Activated CD8-positive, alpha-beta memory T cell treated with anti-CD3 and anti-CD28 coated beads, Interleukin-2, amount 50 U/mL, for 24 hours (primary cell): ENCODE data around the gene HMBS.
"Not testable (repeated sequence)": the region's sequence is repeated elsewhere in the genome, so short reads cannot be mapped to it uniquely, and the experiment has no call there.

Experiments
- DNase-seq: peaks from one replicate; pipeline ENCODE4 v3.0.0-alpha.2; 2020; ENCODE audit errors: extremely low read depth

The HMBS gene

DNA sequence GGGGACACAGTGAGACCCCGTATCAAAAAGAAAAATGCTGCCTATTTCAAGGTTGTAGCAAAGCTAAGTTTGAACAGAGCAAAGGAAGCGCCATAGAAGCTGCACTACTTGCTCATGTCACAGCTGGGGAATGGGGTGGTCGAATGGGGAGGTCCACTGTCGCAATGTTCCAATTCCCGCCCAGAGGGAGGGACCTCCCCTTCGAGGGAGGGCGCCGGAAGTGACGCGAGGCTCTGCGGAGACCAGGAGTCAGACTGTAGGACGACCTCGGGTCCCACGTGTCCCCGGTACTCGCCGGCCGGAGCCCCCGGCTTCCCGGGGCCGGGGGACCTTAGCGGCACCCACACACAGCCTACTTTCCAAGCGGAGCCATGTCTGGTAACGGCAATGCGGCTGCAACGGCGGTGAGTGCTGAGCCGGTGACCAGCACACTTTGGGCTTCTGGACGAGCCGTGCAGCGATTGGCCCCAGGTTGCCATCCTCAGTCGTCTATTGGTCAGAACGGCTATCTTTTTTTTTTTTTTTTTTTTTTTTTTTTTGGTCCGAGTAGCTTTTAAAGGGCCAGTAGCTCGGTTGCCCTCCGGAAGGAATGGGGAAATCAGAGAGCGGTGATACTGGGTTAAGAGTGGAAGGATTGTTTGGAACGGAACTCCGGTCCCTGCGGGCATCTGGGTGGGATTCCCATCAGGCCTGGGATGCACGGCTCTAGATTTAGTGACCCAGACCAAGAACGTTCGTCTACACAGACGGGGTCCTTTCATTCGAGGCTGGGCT is at the start of gene HMBS:
HMBS (plus strand) TSS at position 219 of the 774 bp plus-strand sequence; CDS start at position 372, 153 bp downstream.
- peak; percentile 85 for DNase-seq

DNA sequence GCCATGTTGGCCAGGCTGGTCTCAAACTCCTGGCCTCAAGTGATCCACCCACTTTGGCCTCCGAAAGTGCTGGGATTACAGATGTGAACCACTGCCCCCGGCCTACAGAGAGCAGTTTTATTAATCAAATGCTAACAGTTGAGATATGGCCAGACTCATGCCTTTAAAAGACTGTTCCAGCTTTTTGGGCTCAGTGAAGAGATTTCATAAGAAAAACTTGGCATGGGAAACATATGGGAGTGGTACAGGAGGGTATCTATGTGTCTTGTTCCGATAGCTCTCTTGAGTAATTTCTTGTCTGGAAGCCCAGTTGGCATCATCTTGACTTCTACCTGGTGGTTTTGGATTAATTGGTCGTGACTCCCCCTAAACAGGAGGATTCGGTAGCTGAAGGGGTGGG is 45.8 kb upstream of the HMBS start:
- no peak for DNase-seq

DNA sequence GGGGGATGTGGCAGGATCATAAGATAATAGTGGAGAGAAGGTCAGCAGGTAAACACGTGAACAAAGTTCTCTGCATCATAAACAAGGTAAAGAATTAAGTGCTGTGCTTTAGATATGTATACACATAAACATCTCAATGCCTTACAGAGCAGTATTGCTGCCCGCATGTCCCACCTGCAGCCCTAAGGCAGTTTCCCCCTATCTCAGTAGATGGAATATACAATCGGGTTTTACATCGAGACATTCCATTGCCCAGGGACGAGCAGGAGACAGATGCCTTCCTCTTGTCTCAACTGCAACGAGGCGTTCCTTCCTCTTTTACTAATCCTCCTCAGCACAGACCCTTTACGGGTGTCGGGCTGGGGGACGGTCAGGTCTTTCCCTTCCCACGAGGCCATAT is 45.2 kb upstream of the HMBS start:
- DNase-seq = not testable (repeated sequence)

DNA sequence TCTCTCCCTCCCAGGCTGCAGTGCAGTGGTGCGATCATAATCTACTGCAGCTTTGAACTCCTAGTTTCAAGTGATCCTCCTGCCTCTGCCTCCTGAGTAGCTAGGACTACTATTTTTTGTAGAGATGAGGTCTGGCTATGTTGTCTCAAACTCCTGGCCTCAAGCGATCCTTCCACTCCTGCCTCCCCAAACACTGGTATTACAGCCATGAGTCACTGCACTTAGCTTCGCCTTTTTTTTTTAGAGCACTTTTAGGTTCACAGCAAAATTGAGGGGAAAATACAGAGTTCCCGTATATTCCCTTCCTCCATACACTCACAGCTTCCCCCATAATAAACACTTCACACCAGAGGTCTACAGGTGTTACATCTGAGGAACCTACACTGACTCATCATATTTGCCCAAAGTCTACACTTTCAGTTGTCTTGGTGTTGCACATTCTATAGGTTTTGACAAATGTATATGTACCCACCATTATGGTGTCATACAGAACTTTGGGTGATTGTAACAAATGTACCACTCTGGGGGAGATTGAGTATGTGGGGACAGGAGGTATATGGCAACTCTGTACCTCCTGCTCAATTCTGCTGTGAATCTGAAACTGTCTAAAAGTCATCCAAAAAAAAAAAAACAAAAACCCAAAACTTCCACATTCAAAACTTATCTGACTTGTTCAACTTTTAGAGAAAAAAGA is 42.7 kb upstream of the HMBS start:
- no peak for DNase-seq

DNA sequence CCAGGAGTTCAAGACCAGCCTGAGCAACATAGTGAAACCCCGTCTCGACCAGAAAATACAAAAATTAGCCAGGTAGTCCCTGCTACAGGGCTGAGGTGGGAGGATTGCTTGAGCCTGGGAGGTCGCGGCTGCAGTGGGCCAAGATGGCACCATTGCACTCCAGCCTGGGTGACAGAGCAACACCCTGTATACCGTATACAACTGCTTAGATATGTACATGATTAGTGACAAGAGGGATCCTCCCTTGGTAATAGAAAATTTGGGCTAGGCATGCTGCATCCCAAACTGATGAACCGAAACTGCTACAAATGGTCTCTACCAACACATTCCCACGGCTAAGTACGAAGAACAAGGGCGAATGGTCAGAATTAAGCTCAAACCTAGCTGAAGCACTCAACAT is 41.8 kb upstream of the HMBS start:
- DNase-seq = no peak

DNA sequence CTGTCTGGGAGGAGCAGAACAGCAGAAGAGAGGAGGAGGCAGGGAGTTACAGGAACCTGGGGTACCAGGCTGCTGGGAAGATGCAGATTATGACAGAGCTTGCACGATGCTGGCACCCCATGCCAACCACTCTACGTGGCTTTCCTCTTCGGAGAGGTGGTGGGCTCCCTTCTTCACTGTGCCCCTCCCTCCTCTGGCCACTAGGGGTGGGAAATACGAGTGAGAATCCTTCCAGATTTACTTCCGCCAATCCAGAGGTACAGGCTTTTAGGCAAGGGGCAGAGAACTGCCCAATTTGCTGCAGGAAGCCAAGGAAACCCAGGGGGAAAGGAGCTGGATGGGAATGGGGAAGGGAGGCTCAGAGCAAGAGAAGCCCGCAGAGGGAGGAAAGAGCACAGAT is 40.0 kb upstream of the HMBS start:
- no peak for DNase-seq

DNA sequence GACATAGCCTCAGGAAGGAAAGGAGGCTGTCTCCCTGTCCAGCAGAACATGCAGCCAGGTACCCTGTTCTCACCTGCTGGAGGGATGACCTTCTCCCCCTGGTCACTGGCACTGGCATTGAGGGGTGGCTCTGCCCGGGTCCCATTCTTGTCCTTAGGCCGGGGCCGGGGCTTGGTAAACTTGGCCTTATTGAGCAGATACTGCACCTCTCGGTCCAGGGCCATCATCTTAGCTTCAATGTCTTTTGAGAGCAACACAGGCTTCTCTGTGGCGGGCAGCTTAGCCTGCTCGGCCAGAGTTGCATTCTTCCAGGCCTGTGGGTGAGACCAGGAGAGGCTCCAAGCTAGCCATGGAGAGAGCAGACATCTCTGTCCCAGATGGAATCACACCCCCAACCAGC is 38.2 kb upstream of the HMBS start:
- DNase-seq = no peak

DNA sequence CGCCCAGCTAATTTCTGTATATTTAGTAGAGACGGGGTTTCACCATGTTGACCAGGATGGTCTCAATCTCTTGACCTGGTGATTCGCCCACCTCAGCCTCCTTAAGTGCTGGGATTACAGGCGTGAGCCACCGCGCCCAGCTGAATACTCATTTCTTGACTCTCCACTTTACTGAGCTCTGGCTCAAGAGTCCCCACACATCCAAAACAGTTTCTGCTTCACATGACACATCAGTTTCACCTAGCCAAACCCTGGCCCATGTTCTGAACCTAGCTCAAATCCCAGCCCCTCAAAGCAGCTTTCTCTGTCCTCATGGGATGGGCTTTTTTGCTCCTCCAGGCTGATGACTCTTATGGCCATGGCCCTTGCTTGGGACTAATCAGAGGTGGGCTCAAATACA is 37.5 kb upstream of the HMBS start:
- DNase-seq = no peak

DNA sequence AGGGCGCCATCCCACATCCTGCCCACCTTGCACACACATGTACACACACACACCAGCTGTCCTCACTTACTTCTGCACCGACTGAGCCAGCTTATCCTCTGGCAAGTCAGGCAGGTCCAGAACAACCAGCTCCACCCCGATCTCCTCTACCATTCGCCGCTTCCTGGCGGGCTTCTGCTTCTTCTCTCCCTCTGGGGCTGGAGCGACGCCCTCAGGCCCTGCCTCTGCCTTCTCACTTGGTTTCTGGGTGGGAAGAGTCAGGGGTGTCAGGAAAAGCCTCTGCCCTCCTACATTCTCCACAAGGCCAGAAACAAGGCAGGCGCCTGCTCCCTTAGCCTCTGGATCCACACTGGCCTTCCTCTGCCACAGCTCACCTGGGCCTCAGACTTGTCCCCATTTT is 36.0 kb upstream of the HMBS start:
- no peak for DNase-seq

DNA sequence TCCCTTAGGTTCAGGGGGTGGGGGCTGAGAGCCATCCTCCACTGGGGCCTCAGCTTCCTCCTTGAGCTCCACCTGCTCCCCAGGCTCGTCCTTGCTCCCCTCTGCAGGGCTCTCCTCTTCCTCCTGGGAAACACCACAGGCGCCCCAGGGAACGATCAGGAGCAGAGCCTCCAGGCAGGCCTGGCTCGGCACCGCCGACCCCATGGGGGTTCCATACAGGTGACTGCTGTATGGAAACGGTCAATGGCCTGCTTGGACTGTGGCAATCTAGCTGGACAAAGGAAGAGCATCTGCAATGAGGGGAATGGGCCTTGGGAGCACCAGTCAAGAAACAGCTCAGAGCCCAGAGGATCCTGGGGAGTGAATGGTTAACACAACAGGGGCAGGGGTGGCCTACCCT is 35.6 kb upstream of the HMBS start:
- no peak for DNase-seq

DNA sequence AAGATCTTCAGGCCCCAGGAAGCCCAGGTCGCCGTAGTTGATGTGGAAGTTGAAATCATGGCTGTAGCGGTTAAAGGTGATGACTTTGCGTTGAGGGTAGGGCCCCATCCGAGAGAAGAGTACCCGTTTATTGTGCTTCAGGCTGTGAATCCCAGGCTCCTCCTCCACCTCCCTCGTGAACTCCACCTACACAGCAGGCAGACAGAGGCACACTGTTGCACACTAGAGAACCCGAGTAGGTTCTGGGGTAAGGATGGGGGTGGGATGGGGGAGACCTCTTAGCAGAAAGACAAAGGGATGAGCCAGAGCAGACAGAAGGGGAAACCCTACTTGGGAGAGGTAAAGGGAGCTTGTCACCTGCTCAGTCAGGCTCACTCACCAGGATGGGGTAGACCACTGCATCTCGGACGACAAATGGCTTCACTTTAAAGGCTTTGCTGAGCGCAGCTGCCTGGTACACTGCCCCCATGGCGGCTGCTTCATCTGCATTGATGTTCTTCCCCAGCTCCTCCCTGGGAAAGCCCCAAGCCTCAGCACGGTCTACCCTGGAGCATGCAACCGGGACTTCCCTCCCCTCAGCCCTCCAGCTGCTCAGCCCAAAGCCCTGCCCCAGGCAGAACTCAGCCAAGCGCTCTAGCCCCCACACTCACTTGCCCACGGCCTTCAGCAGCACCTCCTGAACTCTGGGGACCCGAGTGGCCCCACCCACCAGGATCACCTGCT is 33.1 kb upstream of the HMBS start:
- DNase-seq = no peak

DNA sequence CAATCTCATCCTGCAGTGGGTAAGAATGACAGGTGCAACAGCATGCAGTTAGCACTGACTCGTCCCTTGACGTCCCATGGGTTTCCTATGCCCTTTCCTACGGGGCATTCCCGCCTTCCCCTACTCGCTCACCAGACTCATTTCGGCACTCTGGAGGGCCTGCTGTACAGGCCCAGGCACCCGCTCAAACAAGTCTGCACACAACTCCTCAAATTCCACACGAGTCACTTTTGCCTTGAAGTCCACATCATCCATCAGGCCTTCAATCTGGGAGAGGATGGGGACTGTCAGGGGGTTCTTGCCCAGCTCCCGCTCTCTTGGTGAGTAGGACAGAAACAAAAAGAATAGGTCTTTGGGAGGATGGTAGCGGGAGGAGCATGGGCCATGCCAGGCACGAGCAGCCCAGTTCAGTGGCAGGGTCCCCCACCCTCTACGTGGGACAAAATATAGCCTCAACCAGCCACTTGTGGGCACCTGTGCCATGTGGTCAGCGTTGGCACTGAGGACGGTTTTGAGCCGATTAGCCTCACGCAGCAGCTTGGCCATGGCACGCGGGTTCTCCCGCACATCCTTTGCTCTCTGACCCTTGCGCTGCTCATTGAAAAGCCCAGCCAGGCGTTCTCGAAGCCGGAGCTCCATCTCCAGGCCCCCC is 32.4 kb upstream of the HMBS start:
- no peak for DNase-seq

DNA sequence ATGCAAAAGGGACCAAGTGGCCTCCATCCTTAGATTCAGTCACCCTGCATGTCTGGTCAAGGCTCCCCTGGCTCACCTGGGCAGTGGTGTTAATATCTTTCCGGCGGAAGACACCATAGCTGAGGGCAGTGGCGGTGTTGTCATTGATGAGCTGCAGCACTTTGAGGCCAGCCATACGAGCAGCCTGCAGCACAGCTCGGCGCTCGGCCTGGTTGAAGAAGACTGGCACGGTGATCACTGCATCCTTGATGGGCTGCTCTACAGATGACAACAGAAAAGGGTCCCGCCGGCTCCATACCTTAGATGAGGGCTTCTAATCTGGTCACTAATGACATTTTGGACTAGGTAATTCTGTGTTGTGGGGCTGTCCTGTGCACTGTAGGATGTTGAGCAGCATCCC is 30.3 kb upstream of the HMBS start:
- DNase-seq = no peak

DNA sequence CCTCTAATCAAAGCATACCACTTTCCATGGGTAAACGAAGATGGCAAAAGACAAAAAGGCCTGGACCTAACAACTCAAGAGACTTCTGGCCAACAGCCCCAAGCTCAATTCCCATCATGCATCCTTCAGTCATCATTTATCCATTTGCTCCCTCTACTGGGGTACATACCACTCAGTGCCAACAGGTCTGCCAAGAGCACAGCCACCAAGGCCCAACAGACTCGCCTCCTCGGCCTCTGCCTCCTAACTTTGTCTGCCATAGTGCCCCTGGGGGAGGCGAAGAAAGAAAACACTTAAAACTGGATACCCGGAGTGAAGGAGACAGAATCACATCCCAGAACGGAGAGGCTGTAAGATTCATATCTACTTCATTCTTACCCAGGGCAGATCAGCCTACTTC is 28.8 kb upstream of the HMBS start:
- no peak for DNase-seq

DNA sequence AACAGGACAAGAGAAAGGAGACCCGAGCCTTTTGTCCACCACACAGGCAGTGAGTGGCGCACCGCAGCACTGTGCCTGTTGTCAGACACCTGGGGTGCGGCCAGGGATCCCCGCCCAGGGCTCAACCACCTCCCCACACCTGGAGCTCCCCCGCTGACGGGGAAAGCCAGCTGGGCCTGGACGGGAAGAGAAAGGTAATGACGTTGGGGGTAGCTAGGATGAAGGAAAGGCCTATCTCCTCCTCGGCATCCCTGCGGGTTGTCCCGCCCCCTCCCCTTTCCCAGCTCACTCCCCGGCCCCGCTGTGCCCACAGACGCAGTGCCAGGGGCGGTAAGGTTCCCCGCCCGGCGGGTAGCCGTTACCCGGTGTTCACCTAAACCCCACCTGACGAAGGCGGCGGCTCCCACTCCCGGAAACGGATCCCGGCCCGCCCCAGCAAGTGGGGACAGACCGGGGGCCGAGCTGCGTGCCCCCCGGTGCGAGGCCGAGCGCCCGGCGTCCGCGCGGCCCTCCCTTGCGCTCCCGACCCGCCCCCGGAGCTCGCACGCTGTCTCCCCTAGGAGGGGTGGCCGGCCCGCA is 28.2 kb upstream of the HMBS start:
- DNase-seq = no peak

DNA sequence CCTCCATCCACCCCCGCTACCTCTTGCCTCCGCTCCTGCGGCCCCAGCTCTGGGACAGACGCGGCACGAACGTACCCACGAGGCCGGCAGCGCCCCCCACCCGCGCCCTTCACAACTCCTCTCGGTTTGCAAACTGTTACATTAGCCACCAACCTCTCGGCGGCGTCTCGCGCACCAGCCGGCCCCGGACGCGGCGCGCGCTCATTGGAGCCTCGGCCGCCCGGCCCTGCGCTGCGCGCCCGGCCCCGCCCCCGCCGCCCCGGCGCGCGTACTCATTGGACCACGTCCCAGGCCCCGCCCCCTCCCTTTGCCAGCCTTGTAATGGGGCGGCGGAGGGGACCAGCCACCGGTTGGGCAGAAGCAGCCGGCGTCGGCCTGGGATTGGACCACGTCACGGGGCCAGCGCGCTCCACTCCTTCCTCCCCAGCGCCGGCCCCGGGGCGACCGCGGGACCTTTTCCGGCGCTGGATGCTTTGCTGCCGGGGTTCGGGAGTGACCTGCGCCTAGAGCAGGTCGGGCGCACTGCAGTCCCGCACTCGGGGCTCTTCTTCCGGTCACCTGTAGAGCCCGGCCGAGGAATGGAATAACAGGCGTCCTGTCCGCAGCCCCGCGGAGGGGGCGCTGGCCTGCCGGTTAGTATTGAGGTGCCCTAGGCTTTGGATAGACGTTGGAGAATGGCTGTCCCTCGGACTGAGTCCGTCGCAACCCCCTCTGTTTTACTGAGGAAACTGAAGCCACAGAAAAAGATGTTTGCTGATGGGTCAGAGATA is 27.5 kb upstream of the HMBS start, which contains the start of gene HYOU1:
HYOU1 (minus strand) TSS at position 206 of the 770 bp plus-strand sequence. CDS start 1,045 bp downstream, outside the sequence.
- DNase-seq = peak; percentile 91

DNA sequence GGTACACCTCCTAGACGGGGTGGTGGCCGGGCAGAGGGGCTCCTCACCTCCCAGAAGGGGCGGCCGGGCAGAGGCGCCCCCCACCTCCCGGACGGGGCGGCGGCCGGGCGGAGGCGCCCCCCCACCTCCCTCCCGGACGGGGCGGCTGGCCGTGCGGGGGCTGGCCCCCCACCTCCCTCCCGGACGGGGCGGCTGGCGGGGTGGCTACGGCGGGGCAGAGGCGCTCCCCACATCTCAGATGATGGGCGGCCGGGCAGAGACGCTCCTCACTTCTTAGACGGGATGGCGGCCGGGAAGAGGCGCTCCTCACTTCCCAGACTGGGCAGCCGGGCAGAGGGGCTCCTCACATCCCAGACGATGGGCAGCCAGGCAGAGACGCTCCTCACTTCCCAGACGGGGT is 25.6 kb upstream of the HMBS start:
- not testable (repeated sequence) for DNase-seq

DNA sequence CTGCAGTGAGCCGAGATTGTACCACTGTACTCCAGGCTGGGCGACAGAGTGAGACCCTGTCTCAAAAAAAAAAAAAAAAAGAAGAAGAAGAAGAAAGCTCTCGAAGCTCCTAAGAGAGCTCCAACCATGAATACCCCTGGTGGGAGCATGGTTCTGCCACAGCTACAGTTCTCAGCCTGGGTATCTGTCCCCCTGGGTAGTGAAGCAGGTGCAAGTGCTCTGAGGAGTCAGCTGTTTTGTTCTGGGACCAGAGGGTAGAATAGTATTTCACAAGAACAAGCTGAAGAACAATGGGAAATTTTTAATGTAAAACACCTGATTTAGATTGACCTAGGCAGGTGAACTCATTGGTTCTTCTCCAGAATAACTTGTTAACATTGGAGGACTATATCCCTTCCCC is 23.4 kb upstream of the HMBS start:
- no peak for DNase-seq

DNA sequence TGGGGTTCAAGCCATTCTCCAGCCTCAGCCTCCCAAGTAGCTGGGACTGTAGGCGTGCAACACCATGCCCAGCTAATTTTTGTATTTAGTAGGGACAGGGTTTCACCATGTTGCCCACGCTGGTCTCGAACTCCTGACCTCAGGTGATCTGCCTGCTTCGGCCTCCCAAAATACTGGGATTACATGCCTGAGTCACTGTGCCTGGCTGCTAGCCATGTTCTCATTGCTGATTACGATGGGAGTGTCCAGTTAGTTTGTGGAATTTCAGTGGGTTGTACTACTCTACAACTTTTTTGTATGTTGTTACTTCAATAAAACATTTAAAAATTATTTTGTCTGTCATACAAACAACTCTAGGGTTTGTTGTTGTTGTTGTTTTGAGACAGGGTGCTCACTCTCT is 21.9 kb upstream of the HMBS start:
- DNase-seq = no peak

DNA sequence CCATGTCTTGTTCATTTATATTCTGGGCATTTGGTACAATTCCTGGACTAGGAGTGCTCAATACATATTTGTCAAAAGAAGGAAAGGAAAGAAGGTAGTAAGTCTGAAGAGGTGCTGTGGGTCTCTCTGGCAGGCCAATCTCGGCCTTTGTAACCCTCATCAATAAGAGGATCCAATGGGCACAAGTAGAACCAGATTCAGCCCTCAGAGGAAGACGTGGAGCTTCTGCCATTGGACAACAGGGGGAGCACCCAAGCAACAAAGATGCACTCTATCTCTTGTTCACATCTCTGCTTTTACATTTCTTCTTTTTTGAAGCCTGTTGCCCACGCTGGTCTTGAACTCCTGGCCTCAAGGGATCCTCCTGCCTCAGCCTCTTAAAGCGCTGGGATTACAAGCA is 19.3 kb upstream of the HMBS start:
- DNase-seq = peak; percentile 13
